Measurements from ENCODE around the gene ZNF77.

Gene ZNF77

DNA sequence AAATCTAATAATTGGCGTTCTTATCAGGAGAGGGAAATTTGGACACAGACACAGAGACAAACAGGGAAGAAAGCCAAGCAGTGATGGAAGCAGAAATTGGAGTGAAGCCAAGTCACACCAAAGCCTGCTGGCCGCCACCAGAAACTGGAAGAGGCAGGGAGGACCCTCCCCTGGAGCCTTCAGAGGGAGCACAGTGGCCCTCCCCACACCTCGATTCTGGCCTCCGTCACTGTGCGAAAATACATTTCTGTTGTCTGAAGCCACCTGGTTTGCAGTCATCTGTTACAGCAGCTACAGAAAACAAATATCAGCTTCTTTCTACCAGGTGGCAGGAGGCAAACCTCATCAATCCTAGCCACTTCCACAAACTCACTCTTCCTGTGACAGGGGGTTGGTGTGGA lies 24.3 kb upstream of the ZNF77 start:
- TF ChIP-seq, protein P1, sequence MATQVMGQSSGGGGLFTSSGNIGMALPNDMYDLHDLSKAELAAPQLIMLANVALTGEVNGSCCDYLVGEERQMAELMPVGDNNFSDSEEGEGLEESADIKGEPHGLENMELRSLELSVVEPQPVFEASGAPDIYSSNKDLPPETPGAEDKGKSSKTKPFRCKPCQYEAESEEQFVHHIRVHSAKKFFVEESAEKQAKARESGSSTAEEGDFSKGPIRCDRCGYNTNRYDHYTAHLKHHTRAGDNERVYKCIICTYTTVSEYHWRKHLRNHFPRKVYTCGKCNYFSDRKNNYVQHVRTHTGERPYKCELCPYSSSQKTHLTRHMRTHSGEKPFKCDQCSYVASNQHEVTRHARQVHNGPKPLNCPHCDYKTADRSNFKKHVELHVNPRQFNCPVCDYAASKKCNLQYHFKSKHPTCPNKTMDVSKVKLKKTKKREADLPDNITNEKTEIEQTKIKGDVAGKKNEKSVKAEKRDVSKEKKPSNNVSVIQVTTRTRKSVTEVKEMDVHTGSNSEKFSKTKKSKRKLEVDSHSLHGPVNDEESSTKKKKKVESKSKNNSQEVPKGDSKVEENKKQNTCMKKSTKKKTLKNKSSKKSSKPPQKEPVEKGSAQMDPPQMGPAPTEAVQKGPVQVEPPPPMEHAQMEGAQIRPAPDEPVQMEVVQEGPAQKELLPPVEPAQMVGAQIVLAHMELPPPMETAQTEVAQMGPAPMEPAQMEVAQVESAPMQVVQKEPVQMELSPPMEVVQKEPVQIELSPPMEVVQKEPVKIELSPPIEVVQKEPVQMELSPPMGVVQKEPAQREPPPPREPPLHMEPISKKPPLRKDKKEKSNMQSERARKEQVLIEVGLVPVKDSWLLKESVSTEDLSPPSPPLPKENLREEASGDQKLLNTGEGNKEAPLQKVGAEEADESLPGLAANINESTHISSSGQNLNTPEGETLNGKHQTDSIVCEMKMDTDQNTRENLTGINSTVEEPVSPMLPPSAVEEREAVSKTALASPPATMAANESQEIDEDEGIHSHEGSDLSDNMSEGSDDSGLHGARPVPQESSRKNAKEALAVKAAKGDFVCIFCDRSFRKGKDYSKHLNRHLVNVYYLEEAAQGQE (IDR thresholded peaks at IDR 0.05; ENCODE audit: insufficient read depth in 1 of 2, low read depth in 2 of 2, low read length in 2 of 2) = no peak
- TF ChIP-seq POLR2AphosphoS5 (IDR thresholded peaks at IDR 0.05; ENCODE audit: low read depth, low read length) (no peak), FOXP2 (optimal IDR thresholded peaks at IDR 0.05; ENCODE audit: borderline replicate concordance, extremely low read depth, extremely low read length, insufficient read depth) (no peak), TAF1 (IDR thresholded peaks at IDR 0.05; ENCODE audit: borderline replicate concordance, insufficient read depth, low read length) (no peak), SIN3A (IDR thresholded peaks at IDR 0.05; ENCODE audit: borderline replicate concordance, insufficient read depth, low read length) (no peak)

DNA sequence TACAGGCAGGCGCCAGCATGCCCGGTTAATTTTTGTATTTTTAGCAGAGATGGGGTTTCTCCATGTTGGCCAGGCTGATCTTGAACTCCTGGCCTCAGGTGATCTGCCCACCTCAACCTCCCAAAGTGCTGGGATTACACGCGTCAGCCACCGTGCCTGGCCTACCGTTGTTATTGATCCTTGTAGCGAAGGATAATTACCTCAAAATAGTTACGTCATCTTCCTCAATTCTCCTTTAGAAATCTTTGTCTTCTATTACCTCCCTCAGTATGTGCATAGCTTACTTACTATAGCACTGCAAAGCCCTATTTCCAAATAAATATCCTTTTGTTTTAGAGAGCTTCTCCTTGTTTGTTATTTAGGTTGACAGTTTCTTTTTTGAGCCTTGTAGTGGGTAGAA lies 23.2 kb upstream of the ZNF77 start:
- TF ChIP-seq POLR2AphosphoS5 (IDR thresholded peaks at IDR 0.05; ENCODE audit: low read depth, low read length) (no peak), SIN3A (IDR thresholded peaks at IDR 0.05; ENCODE audit: borderline replicate concordance, insufficient read depth, low read length) (no peak), FOXP2 (optimal IDR thresholded peaks at IDR 0.05; ENCODE audit: borderline replicate concordance, extremely low read depth, extremely low read length, insufficient read depth) (no peak)
- TF ChIP-seq, protein P1 (IDR thresholded peaks at IDR 0.05; ENCODE audit: insufficient read depth in 1 of 2, low read depth in 2 of 2, low read length in 2 of 2) = no peak

DNA sequence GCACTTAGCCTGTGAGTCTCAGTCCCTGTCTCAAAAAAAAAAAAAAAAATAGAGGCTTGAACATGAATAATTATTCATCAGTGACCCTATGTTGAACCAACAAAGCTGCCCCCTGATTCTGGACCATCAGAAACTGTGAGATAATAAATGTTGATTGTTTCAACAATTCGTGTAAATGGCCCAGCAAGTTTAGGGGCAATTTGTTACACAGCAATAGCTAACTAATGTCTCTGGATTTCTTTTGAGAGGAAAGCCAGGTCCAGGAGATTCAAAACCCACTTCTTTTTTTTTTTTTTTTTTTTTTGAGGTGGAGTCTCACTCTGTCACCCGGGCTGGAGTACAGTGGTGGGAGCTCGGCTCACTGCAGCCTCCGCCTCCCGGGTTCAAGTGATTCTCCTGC lies 20.1 kb upstream of the ZNF77 start:
- TF ChIP-seq, protein P1 (IDR thresholded peaks at IDR 0.05; ENCODE audit: insufficient read depth in 1 of 2, low read depth in 2 of 2, low read length in 2 of 2) = no peak
- TF ChIP-seq SIN3A (IDR thresholded peaks at IDR 0.05; ENCODE audit: borderline replicate concordance, insufficient read depth, low read length) (no peak), TAF1 (IDR thresholded peaks at IDR 0.05; ENCODE audit: borderline replicate concordance, insufficient read depth, low read length) (no peak), POLR2AphosphoS5 (IDR thresholded peaks at IDR 0.05; ENCODE audit: low read depth, low read length) (no peak), FOXP2 (optimal IDR thresholded peaks at IDR 0.05; ENCODE audit: borderline replicate concordance, extremely low read depth, extremely low read length, insufficient read depth) (no peak)

DNA sequence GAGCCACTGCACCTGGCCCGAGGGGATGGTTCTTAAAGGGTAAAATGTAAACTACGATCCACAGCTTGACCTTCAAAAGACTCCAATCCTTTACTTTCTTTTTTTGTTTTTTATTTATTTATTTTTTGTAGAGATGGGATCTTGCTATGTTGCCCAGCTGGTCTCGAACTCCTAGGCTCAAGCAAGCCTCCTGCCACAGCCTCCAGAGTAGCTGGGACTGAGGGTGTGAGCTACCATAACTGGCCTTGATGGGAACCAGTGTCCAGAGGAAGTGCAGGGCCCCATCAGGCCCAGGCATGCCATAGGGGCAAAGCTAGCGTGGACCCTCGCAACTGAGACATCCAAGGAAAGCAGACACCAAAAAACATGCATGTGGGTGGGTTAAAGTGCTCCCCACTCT lies 18.4 kb upstream of the ZNF77 start:
- TF ChIP-seq SIN3A (IDR thresholded peaks at IDR 0.05; ENCODE audit: borderline replicate concordance, insufficient read depth, low read length) (no peak), FOXP2 (optimal IDR thresholded peaks at IDR 0.05; ENCODE audit: borderline replicate concordance, extremely low read depth, extremely low read length, insufficient read depth) (no peak), POLR2AphosphoS5 (IDR thresholded peaks at IDR 0.05; ENCODE audit: low read depth, low read length) (no peak), TAF1 (IDR thresholded peaks at IDR 0.05; ENCODE audit: borderline replicate concordance, insufficient read depth, low read length) (no peak)
- TF ChIP-seq, protein P1 (IDR thresholded peaks at IDR 0.05; ENCODE audit: insufficient read depth in 1 of 2, low read depth in 2 of 2, low read length in 2 of 2) = no peak

Data from PFSK-1 (cell line).